ENCODE data around the gene POLR2E. TPM values are rescaled to one million over a fixed set of nuclear protein-coding genes. Genes with fewer than 3 reads are reported as not detected.

POLR2E gene
- total and polyA plus RNA-seq, 2 donors from 2014 or later: 158 to 189 TPM

DNA sequence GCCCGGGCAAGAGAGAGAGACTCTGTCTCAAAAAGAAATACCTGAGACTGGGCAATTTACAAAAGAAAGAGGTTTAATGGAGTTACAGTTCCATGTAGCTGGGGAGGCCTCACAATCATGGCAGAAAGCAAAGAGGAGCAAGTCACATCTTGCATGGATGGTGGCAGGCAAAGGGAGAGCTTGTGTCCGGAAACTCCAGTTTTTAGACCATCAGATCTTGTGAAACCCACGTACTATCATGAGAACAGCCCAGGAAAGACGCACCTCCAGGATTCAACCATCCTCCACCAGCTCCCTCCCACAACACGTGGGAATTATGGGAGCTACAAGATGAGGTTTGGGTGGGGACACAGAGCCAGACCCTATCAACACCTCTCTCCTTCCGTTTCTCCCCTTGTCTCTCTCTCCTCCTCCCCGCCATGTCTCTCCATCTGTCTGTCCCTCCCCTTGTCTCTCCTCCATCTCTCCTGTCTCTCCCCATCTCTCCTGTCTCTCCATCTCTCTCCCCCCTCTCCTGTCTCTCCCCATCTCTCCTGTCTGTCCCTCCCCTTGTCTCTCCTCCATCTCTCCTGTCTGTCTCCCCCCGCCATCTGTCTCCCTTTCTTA, 10.0 kb downstream of the POLR2E start:
- H3K9ac ChIP-seq (ENCODE audit: low read length in 3 of 3): no peak overlapping the region
- H3K4me1 ChIP-seq (ENCODE audit: control insufficient read depth in 2 of 3, insufficient read depth in 2 of 3, low read depth in 1 of 3, low read length in 3 of 3): peaks cover 0 to 7% (median 0%) of the 10 kb centered on the region in 3 donors
- no peak overlapping the region for H3K27ac ChIP-seq (ENCODE audit: low read depth in 2 of 2, low read length in 2 of 2)
- peaks cover 0 to 4% (median 0%) of the 10 kb centered on the region in 3 donors for H3K36me3 ChIP-seq (ENCODE audit: control insufficient read depth in 2 of 3, insufficient read depth in 3 of 3, low read length in 3 of 3)
- H3K9me3 ChIP-seq (ENCODE audit: control insufficient read depth in 2 of 3, insufficient read depth in 1 of 3, low read length in 3 of 3): no peaks in the 10 kb centered on the region
- no peak for DNase-seq
- TF ChIP-seq, protein P1, sequence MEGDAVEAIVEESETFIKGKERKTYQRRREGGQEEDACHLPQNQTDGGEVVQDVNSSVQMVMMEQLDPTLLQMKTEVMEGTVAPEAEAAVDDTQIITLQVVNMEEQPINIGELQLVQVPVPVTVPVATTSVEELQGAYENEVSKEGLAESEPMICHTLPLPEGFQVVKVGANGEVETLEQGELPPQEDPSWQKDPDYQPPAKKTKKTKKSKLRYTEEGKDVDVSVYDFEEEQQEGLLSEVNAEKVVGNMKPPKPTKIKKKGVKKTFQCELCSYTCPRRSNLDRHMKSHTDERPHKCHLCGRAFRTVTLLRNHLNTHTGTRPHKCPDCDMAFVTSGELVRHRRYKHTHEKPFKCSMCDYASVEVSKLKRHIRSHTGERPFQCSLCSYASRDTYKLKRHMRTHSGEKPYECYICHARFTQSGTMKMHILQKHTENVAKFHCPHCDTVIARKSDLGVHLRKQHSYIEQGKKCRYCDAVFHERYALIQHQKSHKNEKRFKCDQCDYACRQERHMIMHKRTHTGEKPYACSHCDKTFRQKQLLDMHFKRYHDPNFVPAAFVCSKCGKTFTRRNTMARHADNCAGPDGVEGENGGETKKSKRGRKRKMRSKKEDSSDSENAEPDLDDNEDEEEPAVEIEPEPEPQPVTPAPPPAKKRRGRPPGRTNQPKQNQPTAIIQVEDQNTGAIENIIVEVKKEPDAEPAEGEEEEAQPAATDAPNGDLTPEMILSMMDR (IDR thresholded peaks at IDR 0.05; ENCODE audit: borderline replicate concordance, extremely low read depth, insufficient read depth): no peak
- no peak for FAIRE-seq
- no peaks in the 10 kb centered on the region for H3K27me3 ChIP-seq (ENCODE audit: control insufficient read depth, insufficient read depth, low read length)
- H3K4me3 ChIP-seq (ENCODE audit: low read length in 3 of 3): no peak overlapping the region
- intact Hi-C loops (cut with DNase I): no loop called here

DNA sequence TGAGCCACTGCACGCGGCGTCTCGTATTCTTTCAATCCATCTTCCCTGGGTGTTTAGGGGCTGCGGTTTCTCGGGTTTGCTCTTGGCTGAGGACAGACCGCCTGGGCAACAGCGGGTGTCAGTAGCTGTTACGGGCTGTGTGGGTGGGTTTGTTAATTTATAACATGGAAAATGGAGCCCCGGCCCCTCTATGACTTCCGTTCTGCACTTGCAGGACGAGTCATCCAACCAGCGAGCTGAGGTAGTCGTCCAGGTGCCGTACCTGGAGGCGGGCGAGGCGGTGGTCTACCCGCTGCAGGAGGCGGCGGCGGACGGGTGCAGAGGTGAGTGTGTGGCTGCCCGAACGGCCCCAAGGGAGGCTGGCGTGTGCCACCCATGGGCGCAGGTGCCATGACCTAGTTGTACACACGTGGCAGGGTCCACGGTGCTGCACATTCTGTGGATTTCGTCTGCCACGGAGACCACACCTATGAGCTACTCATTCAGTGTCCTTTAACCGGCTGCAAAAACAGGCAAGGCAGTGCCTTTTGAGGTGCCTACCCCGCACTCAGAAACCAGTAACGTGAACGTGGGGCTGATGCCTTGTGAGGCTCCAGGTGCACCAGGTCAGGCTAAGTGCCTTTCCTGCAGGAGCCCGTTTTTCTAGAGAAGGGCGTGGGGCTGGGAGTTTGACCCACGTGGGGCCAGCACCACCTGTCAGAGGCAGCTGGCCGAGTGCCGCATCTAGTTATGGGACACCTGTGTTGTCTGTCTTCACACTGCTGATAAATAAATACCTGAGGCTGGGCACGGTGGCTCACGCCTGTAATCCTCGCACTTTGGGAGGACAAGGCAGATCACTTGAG, 10.9 kb downstream of the POLR2E start:
- Histone ChIP-seq H3K27me3 (ENCODE audit: control insufficient read depth, insufficient read depth, low read length) (no peaks in the 10 kb centered on the region), H3K4me1 (ENCODE audit: control insufficient read depth in 2 of 3, insufficient read depth in 2 of 3, low read depth in 1 of 3, low read length in 3 of 3) (peaks cover 0 to 7% (median 0%) of the 10 kb centered on the region in 3 donors), H3K36me3 (ENCODE audit: control insufficient read depth in 2 of 3, insufficient read depth in 3 of 3, low read length in 3 of 3) (peaks cover 0 to 4% (median 0%) of the 10 kb centered on the region in 3 donors), H3K9ac (ENCODE audit: low read length in 3 of 3) (no peak overlapping the region), H3K9me3 (ENCODE audit: control insufficient read depth in 2 of 3, insufficient read depth in 1 of 3, low read length in 3 of 3) (no peaks in the 10 kb centered on the region), H3K27ac (ENCODE audit: low read depth in 2 of 2, low read length in 2 of 2) (no peak overlapping the region), H3K4me3 (ENCODE audit: low read length in 3 of 3) (no peak overlapping the region)
- no peak for FAIRE-seq
- intact Hi-C loops (cut with DNase I): no loop called here
- TF ChIP-seq, protein P1 (IDR thresholded peaks at IDR 0.05; ENCODE audit: borderline replicate concordance, extremely low read depth, insufficient read depth): no peak
- peak in 2 of 5 donors; percentile 48 to 79 for DNase-seq

DNA sequence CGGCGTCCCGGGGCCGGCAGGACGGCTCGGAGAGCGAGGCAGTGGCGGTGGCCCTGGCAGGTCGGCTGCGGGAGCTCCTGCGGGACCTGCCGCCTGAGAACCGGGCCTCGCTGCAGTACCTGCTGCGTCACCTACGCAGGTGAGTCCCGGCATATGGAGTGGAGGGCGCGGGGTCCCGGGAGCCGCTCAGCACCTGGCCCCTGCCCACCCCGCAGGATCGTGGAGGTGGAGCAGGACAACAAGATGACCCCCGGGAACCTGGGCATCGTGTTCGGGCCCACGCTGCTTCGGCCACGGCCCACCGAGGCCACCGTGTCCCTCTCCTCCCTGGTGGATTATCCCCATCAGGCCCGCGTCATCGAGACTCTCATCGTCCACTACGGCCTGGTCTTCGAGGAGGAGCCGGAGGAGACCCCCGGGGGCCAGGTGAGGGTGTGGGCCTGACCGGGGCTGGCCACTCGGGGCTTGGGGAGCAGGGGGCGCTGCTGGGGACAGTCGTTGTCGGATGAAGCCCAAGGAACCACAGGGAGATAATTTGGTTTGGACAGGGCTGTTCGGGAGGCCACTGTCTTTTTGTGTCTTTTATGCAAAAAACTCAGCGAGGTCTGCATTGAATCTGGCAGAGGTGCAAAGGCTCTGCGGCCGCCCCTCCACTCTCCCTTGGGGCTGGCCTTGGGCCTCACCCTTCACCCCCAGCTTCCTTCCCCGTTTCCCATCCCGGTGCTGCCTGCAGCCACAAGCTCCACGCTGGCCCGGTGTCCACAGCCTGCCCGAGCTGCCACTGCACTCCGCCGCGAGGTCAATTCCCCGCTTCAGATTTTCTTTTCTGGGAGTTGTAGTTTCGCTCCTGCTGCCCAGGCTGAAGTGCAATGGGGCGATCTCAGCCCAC, 12.0 kb downstream of the POLR2E start:
- intact Hi-C loops (cut with DNase I): no loop called here
- Histone ChIP-seq H3K9ac (ENCODE audit: low read length in 3 of 3) (no peak overlapping the region), H3K4me3 (ENCODE audit: low read length in 3 of 3) (peak overlapping the region in 1 of 3 donors; percentile 17), H3K36me3 (ENCODE audit: control insufficient read depth in 2 of 3, insufficient read depth in 3 of 3, low read length in 3 of 3) (peaks cover 0 to 4% (median 0%) of the 10 kb centered on the region in 3 donors), H3K4me1 (ENCODE audit: control insufficient read depth in 2 of 3, insufficient read depth in 2 of 3, low read depth in 1 of 3, low read length in 3 of 3) (peaks cover 0 to 7% (median 0%) of the 10 kb centered on the region in 3 donors), H3K27ac (ENCODE audit: low read depth in 2 of 2, low read length in 2 of 2) (no peak overlapping the region), H3K9me3 (ENCODE audit: control insufficient read depth in 2 of 3, insufficient read depth in 1 of 3, low read length in 3 of 3) (no peaks in the 10 kb centered on the region), H3K27me3 (ENCODE audit: control insufficient read depth, insufficient read depth, low read length) (no peaks in the 10 kb centered on the region)
- DNase-seq (peak in 1 of 5 donors; percentile 84), FAIRE-seq (no peak)
- TF ChIP-seq, protein P1 (IDR thresholded peaks at IDR 0.05; ENCODE audit: borderline replicate concordance, extremely low read depth, insufficient read depth): no peak
